ENCODE results near the gene KRTAP1-5.

- TF ChIP-seq CTCF (IDR thresholded peaks at IDR 0.05; ENCODE audit: insufficient read depth, low read depth, low read length): no peak
- TF ChIP-seq EZH2 (IDR thresholded peaks at IDR 0.05; ENCODE audit: insufficient read depth, low read length): no peak
These were observed 10.9 kb upstream of the KRTAP1-5 start for GRCh38 chr17:41037853-41038350.
